NB4 (cell line): ENCODE measurements around the gene LYRM7.

ENCODE experiments used
- CTCF ChIP-seq: IDR thresholded peaks from one replicate; pipeline ENCODE4 v1.5.1; 2012; ENCODE audit warnings: low read depth, low read length
- MAX ChIP-seq: IDR thresholded peaks from 2 replicates; pipeline ENCODE4 v1.6.1; 2011; ENCODE audit warnings: low read depth, low read length
- MYC ChIP-seq: IDR thresholded peaks from 2 replicates; pipeline ENCODE4 v1.6.1; 2011; ENCODE audit warnings: low read depth, low read length
- POLR2A ChIP-seq: IDR thresholded peaks from 2 replicates; pipeline ENCODE4 v1.6.1; 2011; ENCODE audit warnings: mild to moderate bottlenecking; ENCODE audit not compliant: insufficient read length; ENCODE audit errors: extremely low read depth

DNA sequence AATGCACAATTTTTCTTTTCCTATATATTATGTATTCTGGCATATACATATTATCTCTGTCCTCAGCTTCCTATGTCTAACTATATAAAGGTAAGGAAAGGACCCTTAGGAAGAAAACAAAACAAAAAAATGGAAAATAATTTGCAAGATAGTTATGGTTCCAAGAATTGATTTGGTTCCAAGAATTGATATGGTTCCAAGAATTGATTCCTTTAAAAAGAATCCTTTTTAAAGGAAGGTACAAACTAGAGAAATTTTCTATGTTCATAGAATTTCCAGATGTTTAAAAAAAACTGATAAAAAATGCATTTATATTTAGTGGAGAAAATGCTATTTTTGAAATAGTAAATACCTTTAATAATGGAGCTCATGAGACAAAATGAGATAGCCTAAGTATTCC is 12.1 kb downstream of the LYRM7 start:
- TF ChIP-seq POLR2A (no peak), MYC (no peak), CTCF (no peak), MAX (no peak)
